ENCODE data around the gene FAM117B. TPM values are rescaled to one million over a fixed set of nuclear protein-coding genes. Genes with fewer than 3 reads are reported as not detected.
A peak's percentile ranks its signal among the peaks of the same experiment; 100 is the strongest.

Gene FAM117B
- total RNA-seq, 1 experiment from 2014 or later, result 24.0 TPM

DNA sequence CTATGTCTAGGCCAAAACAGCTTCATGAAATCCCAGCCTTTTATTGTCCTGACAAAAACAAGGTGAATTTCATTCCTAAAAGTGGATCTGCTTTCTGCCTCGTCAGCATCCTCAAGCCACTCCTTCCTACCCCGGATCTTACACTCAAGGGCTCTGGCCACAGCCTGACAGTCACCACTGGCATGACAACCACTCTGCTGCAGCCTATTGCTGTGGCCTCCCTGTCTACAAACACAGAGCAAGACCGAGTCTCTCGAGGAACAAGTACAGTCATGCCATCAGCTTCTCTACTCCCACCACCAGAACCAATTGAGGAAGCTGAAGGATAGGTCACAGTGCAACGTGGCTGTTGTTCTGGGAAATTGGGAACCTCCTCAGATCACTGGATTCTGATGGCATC lies 130.7 kb downstream of the FAM117B start:
- Mint-ChIP-seq H3K4me3 (no peak overlapping the region), H3K36me3 (ENCODE audit: insufficient read depth in 1 of 3, low read depth in 3 of 3) (peaks cover 12 to 41% (median 29%) of the 10 kb centered on the region in 3 experiments; a peak in 6 of 7 replicates), H3K4me1 (peaks cover 17% of the 10 kb centered on the region in 2 experiments), H3K27ac (peak overlapping the region; percentile 66 to 86 (median 84); a peak in 6 of 7 replicates), H3K9me3 (no peaks in the 10 kb centered on the region), H3K27me3 (ENCODE audit: low read depth) (no peaks in the 10 kb centered on the region)
- Histone ChIP-seq H3K27ac (ENCODE audit: insufficient read length, low read depth, low read length) (no peak overlapping the region), H3K9ac (ENCODE audit: extremely low read depth, insufficient read length, low read length) (no peak overlapping the region), H2BK15ac (ENCODE audit: low read depth, low read length) (no peak overlapping the region), H3K79me2 (ENCODE audit: insufficient read depth, low read length) (no peaks in the 10 kb centered on the region), H4K20me1 (ENCODE audit: control insufficient read depth, insufficient read depth, insufficient read length) (no peaks in the 10 kb centered on the region), H3K4ac (ENCODE audit: low read depth, low read length) (no peak overlapping the region), H3K14ac (ENCODE audit: insufficient read depth, low read length) (no peak overlapping the region), H2BK5ac (ENCODE audit: insufficient read length, low read length) (no peak overlapping the region), H3K56ac (ENCODE audit: insufficient read length, low read depth, low read length) (no peak overlapping the region), H3K9me3 (ENCODE audit: control insufficient read depth, low read depth, low read length) (no peaks in the 10 kb centered on the region), H2AK5ac (ENCODE audit: insufficient read length, low read length) (no peak overlapping the region), H3K4me1 (ENCODE audit: insufficient read depth, low read length) (no peaks in the 10 kb centered on the region), H3K79me1 (ENCODE audit: insufficient read depth, low read depth, low read length, poor library complexity, severe bottlenecking) (no peaks in the 10 kb centered on the region), H3K23ac (ENCODE audit: insufficient read length, low read depth, low read length) (no peak overlapping the region), H3K27me3 (ENCODE audit: insufficient read depth, low read length) (no peaks in the 10 kb centered on the region), H4K5ac (ENCODE audit: insufficient read length, low read depth, low read length) (no peak overlapping the region), H3K23me2 (ENCODE audit: insufficient read length, low read depth, low read length, poor library complexity, severe bottlenecking) (no peaks in the 10 kb centered on the region), H2BK20ac (ENCODE audit: low read depth, low read length, poor library complexity, severe bottlenecking) (no peak overlapping the region), H3T11ph (ENCODE audit: low read length) (no peak overlapping the region), H2AFZ (ENCODE audit: low read length) (no peak overlapping the region), H3K4me2 (ENCODE audit: insufficient read depth, insufficient read length, low read length) (no peak overlapping the region), H4K8ac (replicated peaks; ENCODE audit: insufficient read length, low read depth, low read length) (no peak overlapping the region), H2BK12ac (ENCODE audit: insufficient read length, low read depth, low read length) (no peak overlapping the region), H3K18ac (ENCODE audit: insufficient read length, low read depth, low read length) (no peak overlapping the region), H4K91ac (ENCODE audit: insufficient read length, low read depth, low read length) (no peak overlapping the region), H2BK120ac (ENCODE audit: low read depth, low read length, poor library complexity, severe bottlenecking) (no peak overlapping the region)
- TF ChIP-seq, protein P1, sequence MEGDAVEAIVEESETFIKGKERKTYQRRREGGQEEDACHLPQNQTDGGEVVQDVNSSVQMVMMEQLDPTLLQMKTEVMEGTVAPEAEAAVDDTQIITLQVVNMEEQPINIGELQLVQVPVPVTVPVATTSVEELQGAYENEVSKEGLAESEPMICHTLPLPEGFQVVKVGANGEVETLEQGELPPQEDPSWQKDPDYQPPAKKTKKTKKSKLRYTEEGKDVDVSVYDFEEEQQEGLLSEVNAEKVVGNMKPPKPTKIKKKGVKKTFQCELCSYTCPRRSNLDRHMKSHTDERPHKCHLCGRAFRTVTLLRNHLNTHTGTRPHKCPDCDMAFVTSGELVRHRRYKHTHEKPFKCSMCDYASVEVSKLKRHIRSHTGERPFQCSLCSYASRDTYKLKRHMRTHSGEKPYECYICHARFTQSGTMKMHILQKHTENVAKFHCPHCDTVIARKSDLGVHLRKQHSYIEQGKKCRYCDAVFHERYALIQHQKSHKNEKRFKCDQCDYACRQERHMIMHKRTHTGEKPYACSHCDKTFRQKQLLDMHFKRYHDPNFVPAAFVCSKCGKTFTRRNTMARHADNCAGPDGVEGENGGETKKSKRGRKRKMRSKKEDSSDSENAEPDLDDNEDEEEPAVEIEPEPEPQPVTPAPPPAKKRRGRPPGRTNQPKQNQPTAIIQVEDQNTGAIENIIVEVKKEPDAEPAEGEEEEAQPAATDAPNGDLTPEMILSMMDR (conservative IDR thresholded peaks at IDR 0.05), result no peak
- no peak for DNase-seq
- WGBS (ENCODE audit: extremely low coverage, insufficient read length, low lambda C conversion rate), result no CpG with 5 or more reads among the region's 5 CpGs

Data from H9 (cell line).